ENCODE results near the gene GFOD1.

GFOD1 gene

GRCh38 chr6:13493147-13493546 is 5.7 kb upstream of the GFOD1 start:
- Histone ChIP-seq H3K79me2 (ENCODE audit: insufficient read depth, low read length) (no peaks in the 10 kb centered on the region), H4K20me1 (ENCODE audit: insufficient read depth, low read length, poor library complexity, severe bottlenecking) (no peaks in the 10 kb centered on the region), H3F3A (ENCODE audit: low read depth) (no peaks in the 10 kb centered on the region), H3K4me3 (ENCODE audit: low read length, poor library complexity, severe bottlenecking) (no peak overlapping the region), H2AFZ (ENCODE audit: low read length) (no peak overlapping the region), H3K9ac (ENCODE audit: low read depth, low read length, poor library complexity, severe bottlenecking) (no peak overlapping the region), H3K4me1 (ENCODE audit: insufficient read depth, low read length, poor library complexity, severe bottlenecking) (no peaks in the 10 kb centered on the region), H3K9me3 (ENCODE audit: insufficient read depth, low read depth, low read length) (no peaks in the 10 kb centered on the region), H3K27me3 (ENCODE audit: insufficient read depth, low read length, poor library complexity, severe bottlenecking) (no peaks in the 10 kb centered on the region), H3K4me2 (ENCODE audit: low read depth, low read length, poor library complexity, severe bottlenecking) (no peak overlapping the region), H3K36me3 (ENCODE audit: insufficient read depth, low read length) (no peaks in the 10 kb centered on the region), H3K9me2 (replicated peaks; ENCODE audit: low read depth, low read length) (no peaks in the 10 kb centered on the region)
- TF ChIP-seq CTCF (conservative IDR thresholded peaks at IDR 0.05; ENCODE audit: low read length) (no peak), EZH2phosphoT487 (IDR thresholded peaks at IDR 0.05; ENCODE audit: borderline replicate concordance) (no peak)

GRCh38 chr6:13492357-13492756 is 5.0 kb upstream of the GFOD1 start:
- Histone ChIP-seq H3K9me2 (replicated peaks; ENCODE audit: low read depth, low read length) (no peaks in the 10 kb centered on the region), H3K4me1 (ENCODE audit: insufficient read depth, low read length, poor library complexity, severe bottlenecking) (peaks cover 4% of the 10 kb centered on the region), H3K36me3 (ENCODE audit: insufficient read depth, low read length) (no peaks in the 10 kb centered on the region), H3K9ac (ENCODE audit: low read depth, low read length, poor library complexity, severe bottlenecking) (no peak overlapping the region), H2AFZ (ENCODE audit: low read length) (no peak overlapping the region), H3F3A (ENCODE audit: low read depth) (no peaks in the 10 kb centered on the region), H3K27me3 (ENCODE audit: insufficient read depth, low read length, poor library complexity, severe bottlenecking) (no peaks in the 10 kb centered on the region), H3K9me3 (ENCODE audit: insufficient read depth, low read depth, low read length) (no peaks in the 10 kb centered on the region), H3K4me3 (ENCODE audit: low read length, poor library complexity, severe bottlenecking) (no peak overlapping the region), H3K4me2 (ENCODE audit: low read depth, low read length, poor library complexity, severe bottlenecking) (no peak overlapping the region), H4K20me1 (ENCODE audit: insufficient read depth, low read length, poor library complexity, severe bottlenecking) (no peaks in the 10 kb centered on the region), H3K79me2 (ENCODE audit: insufficient read depth, low read length) (no peaks in the 10 kb centered on the region)
- TF ChIP-seq EZH2phosphoT487 (IDR thresholded peaks at IDR 0.05; ENCODE audit: borderline replicate concordance) (no peak), CTCF (conservative IDR thresholded peaks at IDR 0.05; ENCODE audit: low read length) (no peak)

- no peaks in the 10 kb centered on the region for H3K36me3 ChIP-seq (ENCODE audit: insufficient read depth, low read length)
- H3K4me3 ChIP-seq (ENCODE audit: low read length, poor library complexity, severe bottlenecking), result no peak overlapping the region
- H3K27me3 ChIP-seq (ENCODE audit: insufficient read depth, low read length, poor library complexity, severe bottlenecking), result no peaks in the 10 kb centered on the region
- H3K79me2 ChIP-seq (ENCODE audit: insufficient read depth, low read length), result peaks cover 4% of the 10 kb centered on the region; the same call in 1 of the 2 replicates
- H3K4me1 ChIP-seq (ENCODE audit: insufficient read depth, low read length, poor library complexity, severe bottlenecking), result peaks cover 4% of the 10 kb centered on the region
- no peaks in the 10 kb centered on the region for H3F3A ChIP-seq (ENCODE audit: low read depth)
- no peak overlapping the region for H3K9ac ChIP-seq (ENCODE audit: low read depth, low read length, poor library complexity, severe bottlenecking)
- no peaks in the 10 kb centered on the region for H4K20me1 ChIP-seq (ENCODE audit: insufficient read depth, low read length, poor library complexity, severe bottlenecking)
- no peak overlapping the region for H2AFZ ChIP-seq (ENCODE audit: low read length)
- H3K4me2 ChIP-seq (ENCODE audit: low read depth, low read length, poor library complexity, severe bottlenecking), result no peak overlapping the region
- no peaks in the 10 kb centered on the region for H3K9me2 ChIP-seq (replicated peaks; ENCODE audit: low read depth, low read length)
- TF ChIP-seq EZH2phosphoT487 (IDR thresholded peaks at IDR 0.05; ENCODE audit: borderline replicate concordance) (no peak), CTCF (conservative IDR thresholded peaks at IDR 0.05; ENCODE audit: low read length) (no peak)
- H3K9me3 ChIP-seq (ENCODE audit: insufficient read depth, low read depth, low read length), result no peaks in the 10 kb centered on the region
Measured at GRCh38 chr6:13491538-13491937, 4.1 kb upstream of the GFOD1 start.
